Stimulated activated naive CD4-positive, alpha-beta T cell (primary cell): ENCODE results near the gene SETD1B.
"Not testable (repeated sequence)": the region's sequence is repeated elsewhere in the genome, so short reads cannot be mapped to it uniquely, and the experiment has no call there.

Experiments used
- DNase-seq, 6 experiments: peaks; one replicate each; lab custom pipeline; 2025; lab: John Stamatoyannopoulos, UW

The SETD1B gene

GRCh38 chr12:121803861-121804416 lies at the start of gene SETD1B:
SETD1B (plus strand) TSS chr12:121804009; CDS start chr12:121804738, 729 bp downstream.
- DNase-seq, result peak; percentile 37 to 62 (median 48)

GRCh38 chr12:121754836-121755235 lies 49.0 kb upstream of the SETD1B start:
- DNase-seq, result no peak

DNA sequence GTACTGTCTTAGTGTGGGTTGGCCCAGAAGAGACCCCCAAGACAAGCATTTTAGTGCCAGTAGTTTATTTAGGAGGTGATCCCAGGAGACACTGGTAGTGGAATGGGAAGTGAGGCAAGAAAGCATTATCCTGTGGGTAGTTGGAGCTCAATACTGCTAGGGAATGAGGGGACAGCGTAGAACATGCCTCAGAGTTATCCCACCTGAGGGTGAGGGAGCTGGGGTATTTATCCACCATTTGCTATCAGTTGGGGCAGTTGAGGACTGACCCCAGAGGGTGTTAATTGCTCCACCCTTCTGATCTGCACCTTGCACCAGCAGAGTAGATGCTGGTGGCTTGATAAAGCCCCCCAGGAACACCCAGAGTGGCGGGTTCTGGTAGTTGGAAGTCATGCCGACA lies 48.2 kb upstream of the SETD1B start:
- DNase-seq, result no peak

DNA sequence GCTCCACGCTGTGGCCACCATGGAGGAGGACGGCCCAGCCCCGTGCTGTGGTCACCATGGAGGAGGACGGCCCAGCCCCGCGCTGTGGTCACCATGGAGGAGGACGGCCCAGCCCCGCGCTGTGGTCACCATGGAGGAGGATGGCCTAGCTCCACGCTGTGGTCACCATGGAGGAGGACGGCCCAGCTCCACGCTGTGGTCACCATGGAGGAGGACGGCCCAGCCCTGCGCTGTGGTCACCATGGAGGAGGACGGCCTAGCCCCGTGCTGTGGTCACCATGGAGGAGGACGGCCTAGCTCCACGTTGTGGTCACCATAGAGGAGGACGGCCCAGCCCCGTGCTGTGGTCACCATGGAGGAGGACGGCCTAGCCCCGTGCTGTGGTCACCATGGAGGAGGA lies 45.3 kb upstream of the SETD1B start:
- DNase-seq, result not testable (repeated sequence)

DNA sequence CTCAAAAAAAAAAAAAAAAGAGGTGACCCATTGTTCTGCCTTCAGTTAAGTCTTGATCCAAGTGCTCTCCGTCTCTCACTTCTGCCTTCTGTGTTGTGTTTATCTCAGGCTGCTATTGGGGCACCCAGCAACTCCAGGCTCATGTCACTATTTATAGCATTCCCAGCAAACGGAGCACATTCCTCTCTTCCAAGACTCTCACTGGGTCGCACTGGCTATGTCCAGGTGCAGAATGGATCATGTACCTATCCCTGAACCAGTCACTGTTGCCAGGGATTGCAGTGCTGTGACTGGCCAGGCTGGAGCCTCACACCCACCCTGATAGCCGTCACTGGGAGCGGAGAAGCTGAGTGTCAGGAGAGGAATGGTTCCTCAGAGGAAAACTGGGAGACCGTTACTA lies 41.5 kb upstream of the SETD1B start:
- DNase-seq, result no peak

DNA sequence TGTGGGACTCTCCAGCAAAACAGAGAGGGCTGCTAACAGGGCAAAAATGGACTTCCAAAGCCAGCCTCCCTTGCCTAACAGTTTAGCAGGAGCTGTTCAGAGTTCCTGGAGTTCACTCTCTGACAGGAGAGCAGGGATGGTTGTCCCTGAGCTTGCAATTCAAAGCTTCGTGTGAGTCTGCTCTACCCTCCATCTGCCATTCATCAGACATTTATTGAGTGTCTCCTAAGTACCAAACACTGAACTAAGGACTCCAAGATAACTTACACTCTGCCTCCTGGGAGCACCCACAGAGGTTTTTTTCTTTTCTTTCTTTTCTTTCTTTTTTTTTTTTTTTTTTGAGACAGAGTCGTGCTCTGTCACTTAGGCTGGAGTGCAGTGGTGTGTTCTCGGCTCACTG lies 39.0 kb upstream of the SETD1B start:
- DNase-seq, result no peak

- DNase-seq, result no peak
Measured at GRCh38 chr12:121765573-121765972, 38.2 kb upstream of the SETD1B start.

DNA sequence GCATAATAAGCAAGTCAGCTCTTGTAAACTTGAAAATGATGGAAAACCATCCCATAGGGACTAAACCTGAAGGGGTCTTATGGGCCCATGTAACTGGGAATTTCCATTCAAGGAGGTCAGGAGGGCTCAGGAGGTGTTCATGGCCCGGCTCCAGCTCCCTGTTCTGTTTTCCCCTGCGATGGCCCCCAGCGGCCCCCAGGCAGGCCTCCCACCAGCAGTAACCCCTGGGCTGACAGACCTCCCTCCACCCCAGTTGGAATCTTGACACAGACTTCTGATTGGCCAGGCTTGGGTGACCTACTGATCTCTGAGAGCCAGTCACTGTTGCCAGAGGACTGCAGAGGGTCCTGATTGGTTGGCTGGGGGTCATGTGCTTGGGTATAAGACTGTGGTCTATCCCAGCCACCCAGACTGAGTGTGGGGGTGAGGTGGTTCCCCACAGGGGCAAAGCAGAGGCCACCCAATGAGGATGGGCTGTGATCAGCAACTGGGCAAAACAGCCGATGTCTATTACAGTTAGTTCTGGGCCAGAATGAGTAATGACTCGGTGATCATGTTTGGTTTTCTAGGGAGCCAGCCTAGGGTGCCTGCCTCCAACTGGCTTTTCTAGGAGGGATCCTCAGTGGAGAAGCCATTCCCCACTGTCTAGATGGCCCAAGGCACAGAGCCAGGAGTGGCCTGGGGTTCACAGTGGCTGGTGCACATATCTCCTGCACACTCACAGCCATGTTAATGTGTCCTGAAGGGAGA lies 37.3 kb upstream of the SETD1B start:
- DNase-seq, result no peak

- no peak for DNase-seq
Measured at GRCh38 chr12:121767525-121768016, 36.2 kb upstream of the SETD1B start.

- no peak for DNase-seq
Measured at GRCh38 chr12:121769297-121769830, 34.4 kb upstream of the SETD1B start.

DNA sequence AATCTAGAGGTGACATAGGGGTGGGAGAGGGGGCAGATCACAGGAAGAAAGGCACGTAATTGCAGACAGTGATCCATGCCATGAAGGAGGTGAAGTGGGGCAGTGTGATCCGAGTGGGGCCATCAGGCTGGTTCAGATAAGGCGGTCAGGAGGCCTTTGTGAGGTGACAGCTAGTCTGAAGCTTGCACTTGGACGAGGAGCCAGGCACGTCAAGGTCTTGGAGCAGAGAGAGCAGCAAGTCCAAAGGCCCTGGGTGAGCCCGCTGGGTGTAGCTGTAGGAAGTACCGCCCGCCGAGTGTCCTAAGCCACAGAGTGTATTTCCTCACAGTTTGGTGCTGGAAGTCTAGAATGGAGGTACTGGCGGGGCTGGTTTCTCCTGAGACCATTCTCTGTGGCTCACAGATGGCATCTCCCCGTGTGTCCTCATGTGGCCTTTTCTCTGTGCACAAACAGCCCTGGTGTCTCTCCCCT lies 33.9 kb upstream of the SETD1B start:
- DNase-seq, result no peak

GRCh38 chr12:121770388-121770787 lies 33.4 kb upstream of the SETD1B start:
- DNase-seq, result no peak

DNA sequence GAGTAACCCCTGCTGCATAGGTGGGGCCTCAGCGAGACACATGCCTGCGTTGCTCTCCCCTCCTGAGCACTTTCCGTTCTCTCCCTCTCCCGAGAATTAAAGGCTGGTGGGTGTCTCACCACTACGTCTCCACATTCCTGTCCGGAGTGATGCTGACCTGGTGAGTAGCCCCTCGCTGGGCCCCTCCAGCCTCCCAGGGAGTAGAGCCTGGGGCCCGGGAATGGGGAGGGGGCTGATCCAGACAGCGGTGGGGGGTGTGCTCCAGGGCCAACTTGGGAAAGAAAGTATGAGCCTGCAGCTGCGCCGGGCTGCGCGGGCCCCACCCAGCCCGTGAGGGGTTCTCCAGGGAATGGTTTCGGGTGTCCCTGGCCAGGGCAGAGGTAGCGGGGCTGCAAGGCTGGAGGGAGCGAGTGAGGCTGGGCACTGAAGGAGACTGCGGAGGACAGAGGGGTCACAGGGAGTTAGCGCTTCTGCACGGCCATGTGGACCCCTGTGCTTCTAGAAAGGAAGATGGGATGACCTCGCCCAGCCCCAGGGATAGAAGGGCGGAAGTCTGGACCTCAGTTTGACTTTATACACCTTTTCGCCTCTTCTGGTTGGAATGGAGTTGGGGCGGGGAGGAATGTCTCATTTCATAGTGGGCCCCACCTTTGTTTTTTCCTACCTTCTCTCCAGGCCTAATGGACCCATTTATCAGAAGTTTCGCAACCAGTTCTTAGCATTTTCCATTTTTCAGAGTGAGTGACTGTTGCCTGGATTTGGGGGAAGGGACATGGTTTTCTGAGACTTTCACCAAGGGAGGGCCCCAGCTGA lies 32.8 kb upstream of the SETD1B start:
- no peak for DNase-seq

DNA sequence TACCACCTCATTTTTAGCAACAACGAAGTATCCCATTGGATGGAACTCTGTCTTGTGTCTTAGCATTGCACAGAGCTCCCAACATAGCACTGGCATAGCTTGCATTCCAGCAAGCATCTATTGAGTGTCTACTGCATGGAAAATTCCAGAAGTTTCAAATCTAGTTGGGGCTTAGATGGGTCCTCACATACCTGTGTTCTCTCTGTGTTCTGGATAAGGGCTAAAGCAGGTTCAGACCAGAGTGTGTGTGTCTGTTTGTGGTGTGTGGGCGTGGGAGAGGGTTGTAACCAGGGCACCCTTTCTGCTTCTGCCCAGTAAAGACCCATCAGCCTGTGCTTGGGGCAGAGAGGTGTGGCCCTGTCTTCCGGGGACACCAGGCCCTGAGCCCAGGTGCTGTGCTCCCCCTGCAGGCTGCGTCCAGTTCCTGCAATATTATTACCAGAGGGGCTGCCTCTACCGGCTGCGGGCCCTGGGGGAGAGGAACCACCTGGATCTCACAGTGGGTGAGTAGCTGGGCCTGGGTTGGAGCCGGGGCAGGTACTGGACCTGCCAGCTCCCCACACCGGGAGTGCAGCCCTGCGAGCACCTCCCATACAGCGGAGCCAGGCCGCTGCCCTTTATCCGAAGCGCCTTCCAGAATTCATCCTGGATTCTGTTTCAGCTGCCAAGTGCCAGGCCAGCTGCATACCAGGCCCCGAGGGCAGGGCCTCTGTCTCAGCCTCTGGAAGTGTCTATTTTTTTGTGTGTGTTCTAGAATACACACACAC lies 30.6 kb upstream of the SETD1B start:
- peak; percentile 49 to 76 (median 71) for DNase-seq

GRCh38 chr12:121774968-121775474 lies 28.8 kb upstream of the SETD1B start:
- DNase-seq, result no peak

GRCh38 chr12:121775501-121775900 lies 28.3 kb upstream of the SETD1B start:
- DNase-seq, result no peak

DNA sequence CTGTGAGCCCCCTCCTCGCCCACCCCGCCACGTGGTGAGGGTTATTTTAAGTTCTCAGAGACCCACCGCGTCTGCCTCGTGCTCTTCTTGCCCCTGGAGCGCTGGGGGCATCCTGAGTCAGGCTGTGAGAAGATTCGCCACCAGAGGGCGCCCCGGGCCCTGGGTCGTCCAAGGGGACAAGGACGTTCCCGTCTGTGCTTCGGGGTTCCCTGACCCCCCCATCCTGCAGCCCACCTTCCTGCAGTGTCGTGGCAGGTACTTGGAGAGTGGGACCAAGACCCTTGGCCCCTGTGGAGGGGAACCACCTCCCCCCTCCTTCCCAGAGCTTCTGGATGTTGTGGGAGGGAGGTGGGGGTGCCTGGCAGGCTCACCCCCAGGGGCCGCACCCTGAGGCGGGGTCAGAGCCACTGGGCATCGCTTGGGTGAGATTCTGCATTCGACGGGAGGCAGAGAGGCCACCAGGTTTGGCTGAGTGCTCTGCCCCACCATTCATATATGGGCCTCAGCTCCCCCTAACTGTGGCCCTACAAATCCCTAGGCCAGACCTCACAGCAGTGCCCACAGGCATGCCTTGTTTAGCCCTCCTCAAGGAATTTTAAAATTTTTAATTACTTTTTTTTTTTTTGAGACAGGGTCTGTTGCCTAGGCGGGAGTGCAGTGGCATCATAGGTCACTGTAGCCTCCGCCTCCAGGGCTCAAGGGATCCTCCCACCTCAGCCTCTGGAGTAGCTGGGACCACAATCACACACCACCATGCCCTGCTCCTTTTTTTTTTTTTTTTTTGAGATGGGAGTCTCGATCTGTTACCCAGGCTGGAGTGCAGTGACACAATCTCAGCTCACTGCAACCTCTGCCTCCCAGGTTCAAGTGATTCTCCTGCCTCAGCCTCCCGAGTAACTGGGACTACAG lies 27.4 kb upstream of the SETD1B start:
- peak; percentile 59 to 91 (median 86) for DNase-seq

DNA sequence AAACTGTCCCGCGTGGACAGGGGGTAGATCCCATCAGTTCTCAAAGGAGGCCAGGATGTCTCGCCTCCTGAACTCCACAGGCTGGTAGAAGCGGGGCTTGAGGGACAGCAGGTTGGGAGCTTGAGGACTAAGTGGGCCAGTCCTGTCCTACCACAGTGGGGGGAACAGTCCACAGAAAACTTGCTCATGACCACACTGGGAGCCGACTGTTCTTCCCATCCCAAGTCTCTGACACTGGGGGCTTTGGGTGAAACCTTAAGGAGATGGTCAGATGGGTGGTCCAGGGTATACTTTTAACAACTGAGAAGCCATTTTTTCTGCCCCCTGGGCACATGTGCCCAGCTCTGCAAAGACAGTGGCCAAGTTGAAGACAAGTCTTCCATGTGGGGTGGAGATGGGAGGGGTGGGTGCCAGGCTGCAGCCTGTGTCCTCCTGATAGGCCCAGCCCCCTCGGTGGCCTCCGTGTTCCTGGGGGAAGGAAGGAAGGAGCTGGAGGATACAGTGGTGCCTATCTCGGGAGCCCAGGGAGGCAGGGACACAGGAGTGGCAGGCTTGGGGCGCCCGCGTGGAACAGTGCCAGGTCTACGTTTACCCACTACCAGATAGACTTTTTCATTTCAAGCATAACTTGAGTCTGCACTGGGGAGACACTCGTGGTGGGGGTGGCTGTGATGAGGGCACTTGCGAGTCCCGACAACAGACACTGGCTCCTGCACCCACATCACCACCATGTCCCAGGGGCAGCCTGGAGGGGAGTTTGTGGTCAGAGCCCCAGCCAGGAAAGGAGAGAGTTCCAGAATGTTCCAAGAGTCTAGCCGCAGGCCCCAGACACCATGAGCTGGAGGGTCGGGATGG lies 25.0 kb upstream of the SETD1B start:
- DNase-seq, result no peak

GRCh38 chr12:121779422-121779895 lies 24.4 kb upstream of the SETD1B start:
- DNase-seq, result no peak
